Breast epithelium (tissue), 3 donors: ENCODE results near the gene ABHD10.

Source experiments
- CTCF ChIP-seq, 3 donors: fragments of 450-650 bp; IDR thresholded peaks; one replicate each; pipeline ENCODE4 v1.5.1; 2016 to 2017; ENCODE audit warnings: antibody characterized with exemption in 3 of 3, mild to moderate bottlenecking in 3 of 3, moderate library complexity in 3 of 3
- POLR2A ChIP-seq: fragments of 450-650 bp; IDR thresholded peaks from one replicate; pipeline ENCODE4 v1.6.1; 2016; ENCODE audit warnings: antibody characterized with exemption, mild to moderate bottlenecking, moderate library complexity

DNA sequence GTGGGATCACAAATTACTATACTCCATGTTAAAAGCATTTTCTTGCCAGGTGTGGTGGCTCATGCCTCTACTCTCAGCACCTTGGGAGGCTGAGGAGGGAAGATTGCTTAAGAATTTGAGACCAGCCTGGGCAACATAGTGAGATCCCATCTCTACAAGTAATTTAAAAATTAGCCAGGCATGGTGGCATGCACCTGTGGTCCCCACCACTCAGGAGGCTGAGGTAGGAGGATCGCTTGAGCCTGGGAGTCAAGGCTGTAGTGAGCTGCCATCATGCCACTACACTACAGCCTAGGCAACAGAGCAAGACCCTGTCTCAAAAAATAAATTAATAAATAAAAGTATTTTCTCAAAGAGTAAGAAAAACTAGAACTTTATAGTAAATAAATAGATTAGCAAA is 22.9 kb upstream of the ABHD10 start:
- TF ChIP-seq CTCF (IDR thresholded peaks at IDR 0.05): no peak
- no peak for TF ChIP-seq POLR2A
